CD4-positive, alpha-beta T cell treated with Interleukin-2 at 100 ng/mL for 4 hours (primary cell): ENCODE measurements around the gene SOX2.
"Not testable (repeated sequence)": the region's sequence is repeated elsewhere in the genome, so short reads cannot be mapped to it uniquely, and the experiment has no call there.

ENCODE experiments used
- DNase-seq: peaks from one replicate; pipeline ENCODE4 v3.0.0-alpha.2; 2020; ENCODE audit warnings: low spot score

Gene SOX2

DNA sequence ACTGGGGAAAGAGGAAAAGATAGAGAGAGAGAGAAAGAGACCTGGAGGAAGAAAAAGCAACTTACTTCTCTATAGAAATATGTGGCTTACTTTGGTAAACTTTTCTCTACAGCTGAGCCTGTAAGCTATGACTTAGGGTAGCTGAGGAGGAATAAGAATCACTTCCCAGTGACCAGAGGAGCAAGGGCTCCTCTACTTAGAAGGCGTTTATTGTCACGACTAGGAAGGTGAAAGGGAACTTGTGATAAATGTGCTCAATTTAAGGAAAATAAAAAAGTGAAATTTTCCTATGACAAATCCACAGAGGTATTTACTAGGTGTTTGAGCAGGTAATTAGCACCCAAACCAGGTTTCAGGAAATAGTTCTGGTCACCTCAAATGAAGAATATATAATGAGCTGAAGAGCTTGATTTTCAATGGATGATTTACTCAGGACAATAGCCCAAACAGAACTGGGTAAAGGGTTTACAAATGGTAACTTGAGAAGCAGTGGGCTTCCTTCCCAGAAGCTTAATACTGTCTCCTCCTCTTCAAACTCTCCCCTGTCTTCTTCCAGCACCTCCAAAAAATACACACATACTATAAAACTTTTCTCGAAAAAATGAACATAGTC, 46.1 kb downstream of the SOX2 start:
- no peak for DNase-seq

DNA sequence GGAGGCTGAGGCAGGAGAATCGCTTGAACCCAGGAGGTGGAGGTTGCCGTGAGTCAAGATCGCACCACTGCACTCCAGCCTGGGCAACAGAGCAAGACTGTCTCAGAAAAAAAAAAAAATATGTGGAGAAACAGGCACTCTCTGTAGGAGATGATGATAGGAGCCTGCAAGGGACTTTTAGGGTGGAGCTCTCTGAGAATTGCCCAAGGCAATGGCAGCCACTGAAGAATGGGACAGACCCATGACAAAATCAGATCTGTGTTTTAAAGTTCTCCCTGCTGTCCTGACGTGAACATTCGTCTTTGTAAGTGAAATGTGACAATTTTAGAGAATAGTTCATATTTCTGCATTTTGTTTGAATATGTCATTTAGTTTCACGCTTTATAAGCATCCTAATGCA, 50.2 kb downstream of the SOX2 start:
- no peak for DNase-seq

- not testable (repeated sequence) for DNase-seq
These were observed 52.3 kb downstream of the SOX2 start for GRCh38 chr3:181764033-181764432.
